GM12878 (cell line): ENCODE data around the gene SMIM31. TPM values are rescaled to one million over a fixed set of nuclear protein-coding genes. Genes with fewer than 3 reads are reported as not detected.

Experiments used
- ATAC-seq: fragments of 200-7000 bp; cut with Tn5 transposase; 3 replicates; pipeline ENCODE4 v1.9.1; 2020; ENCODE audit warnings: mild to moderate bottlenecking, moderate library complexity
- BruUV-seq: library from RNA; stranded (reverse); fragments of 400-500 nt; replicated peaks from 2 replicates; lab custom pipeline; 2021; lab: Mats Ljungman, UMichigan
- CTCF ChIA-PET: fragments of 300-600 bp; sonication (Branson Sonifier 250); formaldehyde crosslinking; extraction: SDS; loops from one replicate; lab custom pipeline; 2021; ENCODE audit warnings: inconsistent platforms; lab: Yijun Ruan, JAX
- POLR2A ChIA-PET: fragments of 350-600 bp; formaldehyde crosslinking; extraction: SDS; loops from one replicate; lab custom pipeline; 2021; ENCODE audit warnings: inconsistent platforms; lab: Charles Lee
- RAD21 ChIA-PET: fragments of 300-600 bp; sonication (Branson Sonifier 250); formaldehyde crosslinking; loops from one replicate; lab custom pipeline; 2023; ENCODE audit warnings: antibody characterized with exemption; ENCODE audit not compliant: unreplicated experiment; lab: Charles Lee
- SMC1A ChIA-PET: fragments of 300-600 bp; sonication (Branson Sonifier 250); formaldehyde crosslinking; loops from one replicate; lab custom pipeline; 2023; ENCODE audit not compliant: unreplicated experiment, uncharacterized antibody; lab: Charles Lee
- DNase-seq: peaks from one replicate; pipeline ENCODE4 v3.0.0-alpha.2; 2011; ENCODE audit warnings: low read depth, low spot score
- FAIRE-seq: peaks from 3 replicates; lab custom pipeline; 2011; peaks lifted over from hg19 to GRCh38; lab: Jason Lieb, UNC
- H2AFZ ChIP-seq: 2 replicates; pipeline ENCODE4 v1.6.0; 2011; ENCODE audit warnings: low read depth, low read length, control low read depth; ENCODE audit not compliant: control insufficient read depth
- H3K27ac ChIP-seq: 2 replicates; pipeline ENCODE4 v1.5.1; 2011; ENCODE audit warnings: control low read depth; ENCODE audit not compliant: control insufficient read depth, insufficient read depth
- H3K27me3 ChIP-seq, 2 experiments: replicated peaks in 1 of 2; 2 replicates each; pipeline versions ENCODE4 v1.6.0 to v1.6.1; 2011; ENCODE audit warnings: low read length in 1 of 2; ENCODE audit not compliant: control insufficient read depth in 2 of 2, insufficient read depth in 2 of 2
- H3K36me3 ChIP-seq, 2 experiments: 2 replicates each; pipeline ENCODE4 v1.5.1; 2011; ENCODE audit warnings: low read length in 1 of 2; ENCODE audit not compliant: control insufficient read depth in 2 of 2, insufficient read depth in 2 of 2
- H3K4me1 ChIP-seq: 2 replicates; pipeline ENCODE4 v1.6.1; 2011; ENCODE audit warnings: mild to moderate bottlenecking, low read length, moderate library complexity, mixed read lengths; ENCODE audit not compliant: control insufficient read depth, insufficient read depth
- H3K4me2 ChIP-seq: 2 replicates; pipeline ENCODE4 v1.6.0; 2011; ENCODE audit warnings: control low read depth; ENCODE audit not compliant: control insufficient read depth, insufficient read depth
- H3K4me3 ChIP-seq: fragments of 200-600 bp; sonication (generic); 2 replicates; pipeline ENCODE4 v1.5.1; 2016
- H3K79me2 ChIP-seq: 2 replicates; pipeline ENCODE4 v1.6.0; 2011; ENCODE audit warnings: low read length; ENCODE audit not compliant: control insufficient read depth, insufficient read depth
- H3K9ac ChIP-seq: 2 replicates; pipeline ENCODE4 v1.8.0; 2011; ENCODE audit warnings: low read length, control low read depth, mixed read lengths; ENCODE audit not compliant: control insufficient read depth, insufficient read depth
- H3K9me3 ChIP-seq: replicated peaks from 3 replicates; pipeline ENCODE4 v1.5.1; 2011; ENCODE audit warnings: mild to moderate bottlenecking, low read length; ENCODE audit not compliant: control insufficient read depth, insufficient read depth
- H4K20me1 ChIP-seq: 2 replicates; pipeline ENCODE4 v1.6.0; 2011; ENCODE audit not compliant: control insufficient read depth, insufficient read depth
- DPF2 ChIP-seq: fragments of 450-650 bp; IDR thresholded peaks from 2 replicates; pipeline ENCODE4 v1.6.1; 2017; ENCODE audit warnings: mild to moderate bottlenecking
- ETV6 ChIP-seq, 2 experiments: fragments of 450-650 bp in 1 of 2; IDR thresholded peaks in 1 of 2; conservative IDR thresholded peaks in 1 of 2; 2 replicates each; pipeline ENCODE4 v1.6.1; 2014; ENCODE audit warnings: antibody characterized with exemption in 1 of 2, borderline replicate concordance in 1 of 2, low read depth in 1 of 2, mild to moderate bottlenecking in 1 of 2, moderate library complexity in 1 of 2
- HDGF ChIP-seq: fragments of 450-650 bp; IDR thresholded peaks from 2 replicates; pipeline ENCODE4 v1.6.1; 2016; ENCODE audit warnings: antibody characterized with exemption
- NFYA ChIP-seq: IDR thresholded peaks from 2 replicates; pipeline ENCODE4 v1.6.1; 2011; ENCODE audit warnings: low read depth, mild to moderate bottlenecking, low read length, improper control_type of control experiment, borderline replicate concordance
- NRF1 ChIP-seq: conservative IDR thresholded peaks from 2 replicates; pipeline ENCODE4 v1.6.1; 2011; ENCODE audit warnings: mild to moderate bottlenecking, low read depth, low read length, improper control_type of control experiment
- RCOR1 ChIP-seq: conservative IDR thresholded peaks from 2 replicates; pipeline ENCODE4 v1.6.1; 2012; ENCODE audit warnings: low read depth, low read length, improper control_type of control experiment
- YBX1 ChIP-seq: fragments of 450-650 bp; IDR thresholded peaks from 2 replicates; pipeline ENCODE4 v1.6.1; 2016; ENCODE audit warnings: antibody characterized with exemption
- YY1 ChIP-seq: IDR thresholded peaks from 2 replicates; pipeline ENCODE4 v1.6.1; 2011; ENCODE audit warnings: low read depth, mild to moderate bottlenecking, low read length
- WGBS: methylation state at CpG from one replicate; pipeline ENCODE4 v1.1.6; 2016; ENCODE audit warnings: low lambda C conversion rate; ENCODE audit not compliant: insufficient replicate concordance, insufficient coverage; ENCODE audit errors: missing lambda C conversion rate; 5-methylcytosine and 5-hydroxymethylcytosine counted together
- in situ Hi-C: fragments of 300-500 bp; cut with MboI; formaldehyde crosslinking; loops from 9 replicates; pipeline ENCODE4 v1.14.3; 2018; ENCODE audit warnings: mixed read lengths
- intact Hi-C: fragments of 100-400 bp; cut with micrococcal nuclease; formaldehyde crosslinking; loops from one replicate; pipeline ENCODE4 v1.14.2; 2022; ENCODE audit not compliant: unreplicated experiment
- polyA plus RNA-seq, 11 experiments: library from polyadenylated mRNA; depleted of rRNA in 4 of 11; unstranded in 6 of 11; stranded (reverse) in 5 of 11; fragments of >200 nt; fragmentation: Nextera tagmentation in 4 of 11; fragmentation: Illumina TruSeq in 1 of 11; extraction: Ambion mirVana in 4 of 11; extraction: Trizol in 1 of 11; gene quantifications; 1 replicate in 1 of 11; 2 replicates in 10 of 11; pipeline versions ENCODE4 v1.2.1 to v1.2.3, GENCODE V29; 2011 to 2016; ENCODE audit warnings: inconsistent platforms in 2 of 11, missing spikeins in 2 of 11, low read depth in 1 of 11
- total RNA-seq, 4 experiments: library from RNA; depleted of rRNA in 3 of 4; stranded (reverse); fragments of >200 nt in 3 of 4; fragmentation: Illumina TruSeq in 1 of 4; extraction: Trizol in 1 of 4; gene quantifications; 2 replicates each; pipeline versions ENCODE4 v1.2.1 to v1.2.3, GENCODE V29; 2013 to 2021
- TF ChIP-seq, protein P1 (sequence below): fragments of 450-650 bp; conservative IDR thresholded peaks from 2 replicates; pipeline ENCODE4 v1.6.1; 2017; ENCODE audit warnings: mild to moderate bottlenecking, moderate library complexity
- TF ChIP-seq, protein P2 (sequence below): IDR thresholded peaks from 2 replicates; pipeline ENCODE4 v1.6.1; 2012; ENCODE audit warnings: low read depth, low read length, improper control_type of control experiment

Gene SMIM31
- total and polyA plus RNA-seq, 10 of the 15 experiments (the other 5 are each of a cell fraction or from before 2014, with no cell fraction given) = not detected

DNA sequence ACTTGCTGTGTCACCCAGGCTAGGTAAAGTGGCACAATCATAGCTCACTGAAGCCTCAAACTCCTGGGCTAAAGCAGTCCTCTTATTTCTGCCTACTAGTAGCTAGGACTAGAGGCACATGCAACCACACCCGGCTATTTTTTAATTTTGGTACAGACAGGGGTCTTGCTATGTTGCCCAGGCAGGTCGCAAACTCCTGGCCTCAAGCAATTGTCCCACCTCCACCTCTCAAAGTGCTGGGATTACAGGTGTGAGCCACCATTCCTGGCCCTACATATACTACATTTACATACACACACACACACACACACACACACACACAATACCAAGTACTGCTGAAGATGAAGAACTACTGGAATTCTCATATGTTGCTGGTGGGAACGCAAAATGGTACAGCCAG is 26.9 kb downstream of the SMIM31 start:
- FAIRE-seq = no peak
- CTCF ChIA-PET = interaction anchor here (0.6 to 3.8 kb wide), 18 partner anchors 9 to 1302 kb away, joined by 3 to 25 read pairs (median 4); partner anchors contain the start of gene TRIM61
- no peaks in the 10 kb centered on the region for H4K20me1 ChIP-seq
- H3K4me3 ChIP-seq = no peak overlapping the region
- SMC1A ChIA-PET = interaction anchor here (0.6 to 4.1 kb wide), 12 partner anchors 9 to 688 kb away, joined by 3 to 37 read pairs (median 3); partner anchors contain the start of gene TRIM61
- no peak overlapping the region for H3K4me2 ChIP-seq
- DNase-seq = no peak
- H3K9me3 ChIP-seq = no peaks in the 10 kb centered on the region
- RAD21 ChIA-PET = interaction anchor here (1.0 to 1.6 kb wide), 6 partner anchors 12 to 168 kb away, joined by 3 to 10 read pairs (median 4); no protein-coding TSS in a partner anchor
- H2AFZ ChIP-seq = no peak overlapping the region
- no peaks in the 10 kb centered on the region for H3K4me1 ChIP-seq
- no peaks in the 10 kb centered on the region for H3K36me3 ChIP-seq
- in situ Hi-C loops (no loop called here), intact Hi-C loops (loop anchor here (1.0 kb wide), 1 partner anchor 103 kb away; no protein-coding TSS in a partner anchor)
- POLR2A ChIA-PET = no interaction called here
- WGBS = 37% methylated on average over 3 of the region's 3 CpGs
- no peaks in the 10 kb centered on the region for H3K27me3 ChIP-seq
- no peak overlapping the region for H3K9ac ChIP-seq
- ATAC-seq = no peak
- H3K79me2 ChIP-seq = no peaks in the 10 kb centered on the region
- BruUV-seq = no TSS peak
- no peak overlapping the region for H3K27ac ChIP-seq
- TF ChIP-seq, protein P1, sequence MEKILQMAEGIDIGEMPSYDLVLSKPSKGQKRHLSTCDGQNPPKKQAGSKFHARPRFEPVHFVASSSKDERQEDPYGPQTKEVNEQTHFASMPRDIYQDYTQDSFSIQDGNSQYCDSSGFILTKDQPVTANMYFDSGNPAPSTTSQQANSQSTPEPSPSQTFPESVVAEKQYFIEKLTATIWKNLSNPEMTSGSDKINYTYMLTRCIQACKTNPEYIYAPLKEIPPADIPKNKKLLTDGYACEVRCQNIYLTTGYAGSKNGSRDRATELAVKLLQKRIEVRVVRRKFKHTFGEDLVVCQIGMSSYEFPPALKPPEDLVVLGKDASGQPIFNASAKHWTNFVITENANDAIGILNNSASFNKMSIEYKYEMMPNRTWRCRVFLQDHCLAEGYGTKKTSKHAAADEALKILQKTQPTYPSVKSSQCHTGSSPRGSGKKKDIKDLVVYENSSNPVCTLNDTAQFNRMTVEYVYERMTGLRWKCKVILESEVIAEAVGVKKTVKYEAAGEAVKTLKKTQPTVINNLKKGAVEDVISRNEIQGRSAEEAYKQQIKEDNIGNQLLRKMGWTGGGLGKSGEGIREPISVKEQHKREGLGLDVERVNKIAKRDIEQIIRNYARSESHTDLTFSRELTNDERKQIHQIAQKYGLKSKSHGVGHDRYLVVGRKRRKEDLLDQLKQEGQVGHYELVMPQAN = no peak
- TF ChIP-seq HDGF (no peak), NFYA (no peak), ETV6 (conservative IDR thresholded peaks at IDR 0.05 in 1 of 2, IDR thresholded peaks at IDR 0.05 in 1 of 2; ENCODE audit: borderline replicate concordance in 1 of 2, low read depth in 1 of 2) (no peak), DPF2 (no peak), NRF1 (no peak), YY1 (no peak), YBX1 (no peak), RCOR1 (no peak)
- TF ChIP-seq, protein P2, sequence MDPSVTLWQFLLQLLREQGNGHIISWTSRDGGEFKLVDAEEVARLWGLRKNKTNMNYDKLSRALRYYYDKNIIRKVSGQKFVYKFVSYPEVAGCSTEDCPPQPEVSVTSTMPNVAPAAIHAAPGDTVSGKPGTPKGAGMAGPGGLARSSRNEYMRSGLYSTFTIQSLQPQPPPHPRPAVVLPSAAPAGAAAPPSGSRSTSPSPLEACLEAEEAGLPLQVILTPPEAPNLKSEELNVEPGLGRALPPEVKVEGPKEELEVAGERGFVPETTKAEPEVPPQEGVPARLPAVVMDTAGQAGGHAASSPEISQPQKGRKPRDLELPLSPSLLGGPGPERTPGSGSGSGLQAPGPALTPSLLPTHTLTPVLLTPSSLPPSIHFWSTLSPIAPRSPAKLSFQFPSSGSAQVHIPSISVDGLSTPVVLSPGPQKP = no peak
